Lower leg skin (tissue), 4 donors: ENCODE measurements around the gene FHAD1. TPM values are rescaled to one million over a fixed set of nuclear protein-coding genes. Genes with fewer than 3 reads are reported as not detected.

Experiments
- DNase-seq, 2 donors: peaks; one replicate each; pipeline ENCODE4 v3.0.0-alpha.2; 2019; ENCODE audit warnings: low spot score in 2 of 2
- H3K4me3 ChIP-seq: fragments of 200-600 bp; sonication (generic); 2 replicates; pipeline ENCODE4 v1.5.1; 2017; ENCODE audit warnings: mild to moderate bottlenecking, low read depth; ENCODE audit not compliant: poor library complexity, severe bottlenecking
- POLR2A ChIP-seq, 2 donors: fragments of 450-650 bp; IDR thresholded peaks; one replicate each; pipeline ENCODE4 v1.6.1; 2016 to 2017; ENCODE audit warnings: antibody characterized with exemption in 2 of 2, mild to moderate bottlenecking in 1 of 2, moderate library complexity in 1 of 2
- WGBS, 2 donors: methylation state at CpG; one replicate each; pipeline ENCODE4 v1.1.5; 2018; 5-methylcytosine and 5-hydroxymethylcytosine counted together
- intact Hi-C: fragments of 100-400 bp; cut with DNase I; formaldehyde crosslinking; loops from one replicate; pipeline ENCODE4 v1.15.0; 2023; ENCODE audit warnings: low total_unique reads
- total RNA-seq, 4 donors: library from RNA; depleted of rRNA; stranded (reverse); fragments of >200 nt; gene quantifications; one replicate each; pipeline ENCODE4 v1.1.0, GENCODE V29; 2016
- TF ChIP-seq, protein P1 (sequence below), 3 donors: fragments of 450-650 bp; IDR thresholded peaks; one replicate each; pipeline ENCODE4 v1.5.1; 2016; ENCODE audit warnings: antibody characterized with exemption in 3 of 3, mild to moderate bottlenecking in 3 of 3, moderate library complexity in 2 of 3

The FHAD1 gene
- total RNA-seq, 4 donors from 2014 or later: 0.52 to 2.0 TPM; not detected in 2

DNA sequence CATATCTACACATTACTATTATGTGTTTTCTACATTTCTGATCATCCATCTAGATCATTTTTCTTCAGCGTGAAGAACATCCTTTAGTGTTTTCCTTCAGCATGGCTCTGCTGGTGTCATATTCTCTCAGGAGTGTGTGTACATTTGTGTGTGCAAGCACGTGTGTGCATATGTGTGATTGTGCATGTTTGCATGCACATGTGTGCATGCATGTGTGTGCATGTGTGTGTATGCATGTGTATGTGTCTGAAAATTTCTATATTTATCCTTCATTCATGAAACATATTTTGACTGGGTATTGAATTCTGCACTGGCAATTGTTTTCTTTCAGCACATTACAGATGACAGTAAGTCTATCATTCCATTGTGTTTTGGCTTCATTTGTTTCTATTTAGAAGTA is 74.6 kb downstream of the FHAD1 start:
- TF ChIP-seq, protein P1, sequence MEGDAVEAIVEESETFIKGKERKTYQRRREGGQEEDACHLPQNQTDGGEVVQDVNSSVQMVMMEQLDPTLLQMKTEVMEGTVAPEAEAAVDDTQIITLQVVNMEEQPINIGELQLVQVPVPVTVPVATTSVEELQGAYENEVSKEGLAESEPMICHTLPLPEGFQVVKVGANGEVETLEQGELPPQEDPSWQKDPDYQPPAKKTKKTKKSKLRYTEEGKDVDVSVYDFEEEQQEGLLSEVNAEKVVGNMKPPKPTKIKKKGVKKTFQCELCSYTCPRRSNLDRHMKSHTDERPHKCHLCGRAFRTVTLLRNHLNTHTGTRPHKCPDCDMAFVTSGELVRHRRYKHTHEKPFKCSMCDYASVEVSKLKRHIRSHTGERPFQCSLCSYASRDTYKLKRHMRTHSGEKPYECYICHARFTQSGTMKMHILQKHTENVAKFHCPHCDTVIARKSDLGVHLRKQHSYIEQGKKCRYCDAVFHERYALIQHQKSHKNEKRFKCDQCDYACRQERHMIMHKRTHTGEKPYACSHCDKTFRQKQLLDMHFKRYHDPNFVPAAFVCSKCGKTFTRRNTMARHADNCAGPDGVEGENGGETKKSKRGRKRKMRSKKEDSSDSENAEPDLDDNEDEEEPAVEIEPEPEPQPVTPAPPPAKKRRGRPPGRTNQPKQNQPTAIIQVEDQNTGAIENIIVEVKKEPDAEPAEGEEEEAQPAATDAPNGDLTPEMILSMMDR (IDR thresholded peaks at IDR 0.05): no peak
- TF ChIP-seq POLR2A (IDR thresholded peaks at IDR 0.05): no peak
- no peak overlapping the region for H3K4me3 ChIP-seq
- no peak for DNase-seq
- 84 to 86% methylated on average over 2 of the region's 2 CpGs for WGBS, 2 donors
- intact Hi-C loops: no loop called here

DNA sequence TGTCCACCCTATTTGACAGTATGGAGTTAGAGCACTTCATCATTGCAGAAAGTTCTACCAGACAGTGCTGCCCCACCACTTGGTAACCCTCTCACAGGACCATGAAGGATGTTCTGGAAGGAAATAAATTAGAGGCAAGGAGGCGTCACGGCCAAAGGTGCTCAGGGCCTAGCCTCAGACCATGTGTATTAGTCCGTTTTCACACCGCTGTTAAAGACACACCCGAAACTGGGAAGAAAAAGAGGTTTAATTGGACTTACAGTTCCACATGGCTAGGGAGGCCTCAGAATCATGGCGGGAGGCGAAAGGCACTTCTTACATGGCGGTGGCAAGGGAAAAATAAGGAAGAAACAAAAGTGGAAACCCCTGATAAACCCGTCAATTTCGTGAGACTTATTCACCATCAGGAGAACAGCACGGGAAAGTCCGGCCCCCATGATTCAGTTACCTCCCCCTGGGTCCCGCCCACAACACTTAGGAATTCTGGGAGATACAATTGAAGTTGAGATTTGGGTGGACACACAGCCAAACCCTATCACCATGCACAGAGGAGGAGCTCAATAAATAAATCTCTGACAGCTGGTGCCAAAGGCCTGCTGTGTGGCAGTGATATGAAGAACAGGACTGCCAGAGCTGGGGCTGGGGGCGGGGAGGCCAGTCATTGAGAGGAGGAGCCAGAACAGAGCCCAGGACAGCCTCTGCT is 75.8 kb downstream of the FHAD1 start:
- intact Hi-C loops: loop anchor here (2.0 kb wide), 1 partner anchor 106 kb away; no protein-coding TSS in a partner anchor
- TF ChIP-seq, protein P1 (IDR thresholded peaks at IDR 0.05): no peak
- no peak for TF ChIP-seq POLR2A (IDR thresholded peaks at IDR 0.05)
- H3K4me3 ChIP-seq: no peak overlapping the region
- DNase-seq: no peak
- WGBS, 2 donors: 78% methylated on average over 14 of the region's 14 CpGs

DNA sequence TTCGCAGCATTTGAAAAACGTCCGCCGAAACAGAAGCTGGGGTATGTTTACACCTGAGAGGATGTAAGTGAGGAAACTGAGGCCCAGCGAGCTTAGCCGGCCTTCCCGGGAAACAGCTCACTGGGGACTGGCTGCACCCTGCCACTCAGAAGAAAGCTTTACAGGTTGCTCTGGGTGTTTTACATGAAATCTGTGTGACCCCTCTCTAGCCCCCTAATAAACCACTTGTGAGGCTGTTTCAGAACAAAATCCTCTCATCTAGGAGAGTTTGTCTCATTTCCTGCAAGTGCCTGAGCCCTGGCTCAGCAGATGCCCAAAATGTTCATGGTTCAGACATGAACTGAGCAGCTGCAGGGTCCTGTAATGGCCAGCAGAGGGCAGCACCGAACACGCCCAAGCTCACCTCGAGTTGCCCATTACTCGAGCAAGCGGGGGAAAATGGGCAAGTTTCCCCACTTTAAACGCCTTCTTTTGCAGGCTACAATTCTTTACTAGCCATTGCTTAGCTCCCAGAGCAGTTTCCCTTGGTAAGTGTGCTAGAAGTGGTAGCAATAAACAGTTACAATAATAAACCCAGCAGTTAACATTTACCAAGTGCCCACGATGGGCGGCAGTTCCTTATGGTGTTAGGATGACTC is 76.4 kb downstream of the FHAD1 start:
- no peak for TF ChIP-seq POLR2A (IDR thresholded peaks at IDR 0.05)
- TF ChIP-seq, protein P1 (IDR thresholded peaks at IDR 0.05): peak in 1 of 3 donors; percentile 86
- WGBS, 2 donors: 39 to 43% methylated on average over 15 of the region's 15 CpGs
- intact Hi-C loops: loop anchor here (2.0 kb wide), 1 partner anchor 105 kb away; no protein-coding TSS in a partner anchor

DNA sequence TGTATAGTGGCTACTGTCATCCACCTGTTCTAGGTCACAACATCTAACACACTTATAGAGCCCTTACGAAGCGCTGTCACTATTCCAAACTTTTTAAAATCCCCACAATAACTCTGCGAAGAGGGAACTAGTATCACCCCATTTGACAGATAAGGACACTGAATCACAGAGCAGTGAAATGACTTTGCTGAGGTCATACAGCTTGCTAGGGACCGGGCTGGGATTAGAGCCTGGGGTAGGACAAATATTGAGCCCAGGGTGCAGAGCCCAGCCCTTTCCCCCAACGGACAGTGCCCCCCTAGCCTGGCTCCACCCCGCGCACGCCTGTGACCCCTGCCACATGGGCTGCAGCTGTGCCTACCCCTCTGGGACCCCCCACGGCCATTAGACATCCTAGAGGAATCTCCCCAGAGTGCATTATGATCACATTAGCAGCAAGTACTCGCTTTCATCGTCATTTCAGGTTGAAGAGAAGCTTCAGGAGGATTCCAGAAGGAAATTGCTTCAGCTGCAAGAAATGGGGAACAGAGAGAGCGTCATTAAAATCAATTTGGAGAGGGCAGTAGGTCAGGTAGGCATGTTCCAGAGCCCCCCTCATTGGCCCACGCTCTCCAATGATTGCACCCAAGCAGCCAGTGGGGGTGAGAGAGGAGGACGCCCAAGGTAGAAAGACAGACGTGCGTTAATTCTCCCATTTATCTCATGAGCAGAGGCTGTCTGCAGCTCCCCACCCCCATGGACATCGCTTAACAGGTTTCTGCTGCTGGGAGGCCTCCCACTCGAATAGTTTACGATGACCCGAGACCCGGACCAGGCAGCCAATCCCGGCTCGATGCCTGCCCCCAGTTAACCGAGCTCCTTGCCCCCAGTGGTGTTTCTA is 77.2 kb downstream of the FHAD1 start:
- no peak for TF ChIP-seq POLR2A (IDR thresholded peaks at IDR 0.05)
- TF ChIP-seq, protein P1 (IDR thresholded peaks at IDR 0.05): no peak
- DNase-seq: no peak
- intact Hi-C loops: loop anchor here (2.0 kb wide), 1 partner anchor 105 kb away; no protein-coding TSS in a partner anchor
- WGBS, 2 donors: 61 to 65% methylated on average over 22 to 24 of the region's 24 CpGs
- H3K4me3 ChIP-seq: no peak overlapping the region

More for the DNA sequence above, 76.4 kb downstream of the FHAD1 start:
- no peak overlapping the region for H3K4me3 ChIP-seq
- DNase-seq: peak; percentile 76 to 96

- 88 to 90% methylated on average over 9 of the region's 9 CpGs for WGBS, 2 donors
- DNase-seq: no peak
- no peak overlapping the region for H3K4me3 ChIP-seq
- TF ChIP-seq POLR2A (IDR thresholded peaks at IDR 0.05): no peak
- TF ChIP-seq, protein P1 (IDR thresholded peaks at IDR 0.05): no peak
- intact Hi-C loops: no loop called here
These were observed 77.9 kb downstream of the FHAD1 start for GRCh38 chr1:15324869-15325335.
